GM12878 (cell line): ENCODE measurements around the gene KDM6B. TPM values are rescaled to one million over a fixed set of nuclear protein-coding genes. Genes with fewer than 3 reads are reported as not detected.

Source experiments
- ATAC-seq: fragments of 200-7000 bp; cut with Tn5 transposase; 3 replicates; pipeline ENCODE4 v1.9.1; 2020; ENCODE audit warnings: mild to moderate bottlenecking, moderate library complexity
- BruUV-seq: library from RNA; stranded (reverse); fragments of 400-500 nt; replicated peaks from 2 replicates; lab custom pipeline; 2021; lab: Mats Ljungman, UMichigan
- CTCF ChIA-PET: fragments of 300-600 bp; sonication (Branson Sonifier 250); formaldehyde crosslinking; extraction: SDS; loops from one replicate; lab custom pipeline; 2021; ENCODE audit warnings: inconsistent platforms; lab: Yijun Ruan, JAX
- POLR2A ChIA-PET: fragments of 350-600 bp; formaldehyde crosslinking; extraction: SDS; loops from one replicate; lab custom pipeline; 2021; ENCODE audit warnings: inconsistent platforms; lab: Charles Lee
- RAD21 ChIA-PET: fragments of 300-600 bp; sonication (Branson Sonifier 250); formaldehyde crosslinking; loops from one replicate; lab custom pipeline; 2023; ENCODE audit warnings: antibody characterized with exemption; ENCODE audit not compliant: unreplicated experiment; lab: Charles Lee
- SMC1A ChIA-PET: fragments of 300-600 bp; sonication (Branson Sonifier 250); formaldehyde crosslinking; loops from one replicate; lab custom pipeline; 2023; ENCODE audit not compliant: unreplicated experiment, uncharacterized antibody; lab: Charles Lee
- DNase-seq: peaks from one replicate; pipeline ENCODE4 v3.0.0-alpha.2; 2011; ENCODE audit warnings: low read depth, low spot score
- FAIRE-seq: peaks from 3 replicates; lab custom pipeline; 2011; peaks lifted over from hg19 to GRCh38; lab: Jason Lieb, UNC
- H2AFZ ChIP-seq: 2 replicates; pipeline ENCODE4 v1.6.0; 2011; ENCODE audit warnings: low read depth, low read length, control low read depth; ENCODE audit not compliant: control insufficient read depth
- H3K27ac ChIP-seq: 2 replicates; pipeline ENCODE4 v1.5.1; 2011; ENCODE audit warnings: control low read depth; ENCODE audit not compliant: control insufficient read depth, insufficient read depth
- H3K27me3 ChIP-seq, 2 experiments: replicated peaks in 1 of 2; 2 replicates each; pipeline versions ENCODE4 v1.6.0 to v1.6.1; 2011; ENCODE audit warnings: low read length in 1 of 2; ENCODE audit not compliant: control insufficient read depth in 2 of 2, insufficient read depth in 2 of 2
- H3K36me3 ChIP-seq, 2 experiments: 2 replicates each; pipeline ENCODE4 v1.5.1; 2011; ENCODE audit warnings: low read length in 1 of 2; ENCODE audit not compliant: control insufficient read depth in 2 of 2, insufficient read depth in 2 of 2
- H3K4me1 ChIP-seq: 2 replicates; pipeline ENCODE4 v1.6.1; 2011; ENCODE audit warnings: mild to moderate bottlenecking, low read length, moderate library complexity, mixed read lengths; ENCODE audit not compliant: control insufficient read depth, insufficient read depth
- H3K4me2 ChIP-seq: 2 replicates; pipeline ENCODE4 v1.6.0; 2011; ENCODE audit warnings: control low read depth; ENCODE audit not compliant: control insufficient read depth, insufficient read depth
- H3K4me3 ChIP-seq: fragments of 200-600 bp; sonication (generic); 2 replicates; pipeline ENCODE4 v1.5.1; 2016
- H3K79me2 ChIP-seq: 2 replicates; pipeline ENCODE4 v1.6.0; 2011; ENCODE audit warnings: low read length; ENCODE audit not compliant: control insufficient read depth, insufficient read depth
- H3K9ac ChIP-seq: 2 replicates; pipeline ENCODE4 v1.8.0; 2011; ENCODE audit warnings: low read length, control low read depth, mixed read lengths; ENCODE audit not compliant: control insufficient read depth, insufficient read depth
- H3K9me3 ChIP-seq: replicated peaks from 3 replicates; pipeline ENCODE4 v1.5.1; 2011; ENCODE audit warnings: mild to moderate bottlenecking, low read length; ENCODE audit not compliant: control insufficient read depth, insufficient read depth
- H4K20me1 ChIP-seq: 2 replicates; pipeline ENCODE4 v1.6.0; 2011; ENCODE audit not compliant: control insufficient read depth, insufficient read depth
- BRCA1 ChIP-seq: IDR thresholded peaks from 2 replicates; pipeline ENCODE4 v1.6.1; 2011; ENCODE audit warnings: low read depth, low read length, improper control_type of control experiment
- CUX1 ChIP-seq: IDR thresholded peaks from 2 replicates; pipeline ENCODE4 v1.6.1; 2012; ENCODE audit warnings: improper control_type of control experiment, low read depth, low read length; ENCODE audit not compliant: insufficient replicate concordance
- FOXK2 ChIP-seq: fragments of 450-650 bp; IDR thresholded peaks from 2 replicates; pipeline ENCODE4 v1.6.1; 2017; ENCODE audit warnings: mild to moderate bottlenecking, moderate library complexity
- KDM1A ChIP-seq: fragments of 200-600 bp; sonication (generic); IDR thresholded peaks from 2 replicates; pipeline ENCODE4 v1.6.1; 2016; ENCODE audit warnings: borderline replicate concordance
- SP1 ChIP-seq: IDR thresholded peaks from one replicate; pipeline ENCODE4 v1.6.1; 2011; ENCODE audit warnings: low read depth, low read length
- SREBF1 ChIP-seq: IDR thresholded peaks from 2 replicates; pipeline ENCODE4 v1.6.1; 2012; ENCODE audit warnings: mild to moderate bottlenecking, low read length
- SUZ12 ChIP-seq: fragments of 200-600 bp; sonication (generic); IDR thresholded peaks from one replicate; pipeline ENCODE4 v1.6.1; 2018; ENCODE audit warnings: antibody characterized with exemption, mild to moderate bottlenecking; ENCODE audit not compliant: unreplicated experiment
- USF2 ChIP-seq: IDR thresholded peaks from 2 replicates; pipeline ENCODE4 v1.6.1; 2011; ENCODE audit warnings: low read depth, low read length, improper control_type of control experiment, borderline replicate concordance
- ZBTB33 ChIP-seq: fragments of 450-650 bp; IDR thresholded peaks from 2 replicates; pipeline ENCODE4 v1.6.1; 2017; ENCODE audit warnings: mild to moderate bottlenecking
- ZNF207 ChIP-seq: fragments of 450-650 bp; IDR thresholded peaks from 2 replicates; pipeline ENCODE4 v1.6.1; 2014; ENCODE audit warnings: antibody characterized with exemption, mild to moderate bottlenecking, borderline replicate concordance
- ZNF592 ChIP-seq: fragments of 450-650 bp; IDR thresholded peaks from 2 replicates; pipeline ENCODE4 v1.6.1; 2017; ENCODE audit warnings: mild to moderate bottlenecking, moderate library complexity
- ZNF622 ChIP-seq: fragments of 450-650 bp; IDR thresholded peaks from 2 replicates; pipeline ENCODE4 v1.6.1; 2017; ENCODE audit warnings: mild to moderate bottlenecking, inconsistent platforms
- WGBS: methylation state at CpG from one replicate; pipeline ENCODE4 v1.1.6; 2016; ENCODE audit warnings: low lambda C conversion rate; ENCODE audit not compliant: insufficient replicate concordance, insufficient coverage; ENCODE audit errors: missing lambda C conversion rate; 5-methylcytosine and 5-hydroxymethylcytosine counted together
- in situ Hi-C: fragments of 300-500 bp; cut with MboI; formaldehyde crosslinking; loops from 9 replicates; pipeline ENCODE4 v1.14.3; 2018; ENCODE audit warnings: mixed read lengths
- intact Hi-C: fragments of 100-400 bp; cut with micrococcal nuclease; formaldehyde crosslinking; loops from one replicate; pipeline ENCODE4 v1.14.2; 2022; ENCODE audit not compliant: unreplicated experiment
- polyA plus RNA-seq, 11 experiments: library from polyadenylated mRNA; depleted of rRNA in 4 of 11; unstranded in 6 of 11; stranded (reverse) in 5 of 11; fragments of >200 nt; fragmentation: Nextera tagmentation in 4 of 11; fragmentation: Illumina TruSeq in 1 of 11; extraction: Ambion mirVana in 4 of 11; extraction: Trizol in 1 of 11; gene quantifications; 1 replicate in 1 of 11; 2 replicates in 10 of 11; pipeline versions ENCODE4 v1.2.1 to v1.2.3, GENCODE V29; 2011 to 2016; ENCODE audit warnings: inconsistent platforms in 2 of 11, missing spikeins in 2 of 11, low read depth in 1 of 11
- total RNA-seq, 4 experiments: library from RNA; depleted of rRNA in 3 of 4; stranded (reverse); fragments of >200 nt in 3 of 4; fragmentation: Illumina TruSeq in 1 of 4; extraction: Trizol in 1 of 4; gene quantifications; 2 replicates each; pipeline versions ENCODE4 v1.2.1 to v1.2.3, GENCODE V29; 2013 to 2021

KDM6B gene
- total and polyA plus RNA-seq, 10 of the 15 experiments (the other 5 are each of a cell fraction or from before 2014, with no cell fraction given), result 0.05 to 33.5 (median 2.3) TPM

GRCh38 chr17:7854078-7854777 lies 20.2 kb downstream of the KDM6B start:
- Histone ChIP-seq H3K9ac (no peak overlapping the region), H3K27ac (no peak overlapping the region), H3K9me3 (no peaks in the 10 kb centered on the region), H3K4me3 (no peak overlapping the region), H2AFZ (no peak overlapping the region), H3K27me3 (no peaks in the 10 kb centered on the region), H4K20me1 (no peaks in the 10 kb centered on the region; the same call in 1 of the 2 replicates), H3K79me2 (peaks cover 17% of the 10 kb centered on the region), H3K4me1 (peaks cover 30% of the 10 kb centered on the region), H3K36me3 (peaks cover 12 to 14% of the 10 kb centered on the region in 2 experiments; a peak in 3 of 4 replicates), H3K4me2 (no peak overlapping the region)
- RAD21 ChIA-PET, result no interaction called here
- FAIRE-seq (no peak), DNase-seq (no peak), ATAC-seq (no peak)
- intact Hi-C loops (no loop called here), in situ Hi-C loops (no loop called here)
- CTCF ChIA-PET, result no interaction called here
- SMC1A ChIA-PET, result no interaction called here
- POLR2A ChIA-PET, result no interaction called here
- 46% methylated on average over 21 of the region's 31 CpGs for WGBS
- BruUV-seq, result TSS peak; percentile 25
- no peak for TF ChIP-seq CUX1
- TF ChIP-seq FOXK2, result no peak
- no peak for TF ChIP-seq KDM1A
- no peak for TF ChIP-seq SP1
- no peak for TF ChIP-seq SUZ12
- no peak for TF ChIP-seq ZNF592
- no peak for TF ChIP-seq USF2
- TF ChIP-seq SREBF1, result no peak
- no peak for TF ChIP-seq ZNF207
- no peak for TF ChIP-seq BRCA1
- no peak for TF ChIP-seq ZNF622
- TF ChIP-seq ZBTB33, result no peak
